HEK293 (cell line): Measurements from ENCODE around the gene ZNF688.

Experiments
- KLF16 ChIP-seq: fragments of 450-650 bp; formaldehyde crosslinking; IDR thresholded peaks from 2 replicates; pipeline ENCODE4 v1.5.1; 2017; ENCODE audit warnings: missing biosample characterization, missing genetic modification characterization
- KLF8 ChIP-seq: fragments of 450-650 bp; formaldehyde crosslinking; IDR thresholded peaks from 2 replicates; pipeline ENCODE4 v1.5.1; 2016; ENCODE audit warnings: missing biosample characterization, missing genetic modification characterization
- KLF9 ChIP-seq: fragments of 450-650 bp; formaldehyde crosslinking; IDR thresholded peaks from 2 replicates; pipeline ENCODE4 v1.5.1; 2016; ENCODE audit warnings: missing biosample characterization, missing genetic modification characterization, low read depth
- PRDM1 ChIP-seq: fragments of 450-650 bp; formaldehyde crosslinking; IDR thresholded peaks from 2 replicates; pipeline ENCODE4; 2016; ENCODE audit warnings: missing biosample characterization, missing genetic modification characterization
- PRDM4 ChIP-seq: fragments of 450-650 bp; formaldehyde crosslinking; IDR thresholded peaks from 2 replicates; pipeline ENCODE4 v1.5.1; 2017; ENCODE audit warnings: missing biosample characterization, missing genetic modification characterization
- TCF7L2 ChIP-seq: IDR thresholded peaks from 2 replicates; pipeline ENCODE4 v1.6.1; 2011; ENCODE audit warnings: low read depth, mild to moderate bottlenecking, inconsistent platforms, low read length, moderate library complexity, borderline replicate concordance
- WT1 ChIP-seq: fragments of 450-650 bp; formaldehyde crosslinking; IDR thresholded peaks from 2 replicates; pipeline ENCODE4 v1.5.1; 2016; ENCODE audit warnings: missing biosample characterization, missing genetic modification characterization
- ZFHX2 ChIP-seq: fragments of 450-650 bp; formaldehyde crosslinking; conservative IDR thresholded peaks from 2 replicates; pipeline ENCODE4 v1.5.1; 2016; ENCODE audit warnings: missing biosample characterization, missing genetic modification characterization
- ZNF157 ChIP-seq: fragments of 450-650 bp; formaldehyde crosslinking; IDR thresholded peaks from 2 replicates; pipeline ENCODE4 v1.5.1; 2016; ENCODE audit warnings: missing biosample characterization, missing genetic modification characterization
- ZNF19 ChIP-seq: fragments of 450-650 bp; formaldehyde crosslinking; IDR thresholded peaks from 2 replicates; pipeline ENCODE4; 2016; ENCODE audit warnings: missing biosample characterization, missing genetic modification characterization, low read depth
- ZNF239 ChIP-seq: fragments of 450-650 bp; formaldehyde crosslinking; IDR thresholded peaks from 2 replicates; pipeline ENCODE4 v1.5.1; 2016; ENCODE audit warnings: missing biosample characterization, missing genetic modification characterization
- ZNF24 ChIP-seq: fragments of 450-650 bp; formaldehyde crosslinking; IDR thresholded peaks from 2 replicates; pipeline ENCODE4 v1.5.1; 2016; ENCODE audit warnings: missing biosample characterization, missing genetic modification characterization
- ZNF302 ChIP-seq: fragments of 450-650 bp; formaldehyde crosslinking; IDR thresholded peaks from 2 replicates; pipeline ENCODE4 v1.5.1; 2016; ENCODE audit warnings: missing biosample characterization, missing genetic modification characterization, low read depth
- ZNF501 ChIP-seq: fragments of 450-650 bp; formaldehyde crosslinking; IDR thresholded peaks from 2 replicates; pipeline ENCODE4 v1.5.1; 2016; ENCODE audit warnings: missing biosample characterization, missing genetic modification characterization
- ZNF514 ChIP-seq: fragments of 450-650 bp; formaldehyde crosslinking; IDR thresholded peaks from 2 replicates; pipeline ENCODE4 v1.5.1; 2016; ENCODE audit warnings: missing biosample characterization, missing genetic modification characterization
- ZNF529 ChIP-seq: fragments of 450-650 bp; formaldehyde crosslinking; IDR thresholded peaks from 2 replicates; pipeline ENCODE4 v1.5.1; 2017; ENCODE audit warnings: missing genetic modification characterization, missing biosample characterization; ENCODE audit not compliant: insufficient replicate concordance
- ZNF571 ChIP-seq: fragments of 450-650 bp; formaldehyde crosslinking; IDR thresholded peaks from 2 replicates; pipeline ENCODE4 v1.5.0; 2017; ENCODE audit warnings: missing biosample characterization, missing genetic modification characterization
- ZNF596 ChIP-seq: fragments of 450-650 bp; IDR thresholded peaks from 2 replicates; pipeline ENCODE4 v1.5.0; 2018; ENCODE audit warnings: missing biosample characterization, mild to moderate bottlenecking, missing genetic modification characterization, moderate library complexity
- ZNF621 ChIP-seq: fragments of 450-650 bp; formaldehyde crosslinking; IDR thresholded peaks from 2 replicates; pipeline ENCODE4 v1.5.1; 2017; ENCODE audit warnings: missing biosample characterization, missing genetic modification characterization
- ZNF626 ChIP-seq: fragments of 450-650 bp; sonication (Bioruptor Pico); formaldehyde crosslinking; IDR thresholded peaks from 2 replicates; pipeline ENCODE4 v1.5.1; 2018; ENCODE audit warnings: missing biosample characterization, missing genetic modification characterization, inconsistent platforms
- ZNF629 ChIP-seq: fragments of 450-650 bp; formaldehyde crosslinking; IDR thresholded peaks from 2 replicates; pipeline ENCODE4 v1.5.1; 2017; ENCODE audit warnings: missing biosample characterization, missing genetic modification characterization
- ZNF639 ChIP-seq: fragments of 450-650 bp; formaldehyde crosslinking; IDR thresholded peaks from 2 replicates; pipeline ENCODE4 v1.5.1; 2016; ENCODE audit warnings: missing biosample characterization, missing genetic modification characterization
- ZNF645 ChIP-seq: fragments of 450-650 bp; formaldehyde crosslinking; IDR thresholded peaks from 2 replicates; pipeline ENCODE4; 2016; ENCODE audit warnings: missing biosample characterization, missing genetic modification characterization
- ZSCAN23 ChIP-seq: fragments of 450-650 bp; formaldehyde crosslinking; IDR thresholded peaks from 2 replicates; pipeline ENCODE4 v1.5.1; 2016; ENCODE audit warnings: missing biosample characterization, missing genetic modification characterization
- TF ChIP-seq, protein P1 (sequence below): fragments of 450-650 bp; formaldehyde crosslinking; IDR thresholded peaks from 2 replicates; pipeline ENCODE4 v1.5.1; 2016; ENCODE audit warnings: missing biosample characterization, missing genetic modification characterization
- TF ChIP-seq, protein P2 (sequence below): fragments of 450-650 bp; formaldehyde crosslinking; IDR thresholded peaks from 2 replicates; pipeline ENCODE4 v1.5.1; 2016; ENCODE audit warnings: missing biosample characterization, missing genetic modification characterization
- TF ChIP-seq, protein P3 (sequence below): sonication (generic); formaldehyde crosslinking; IDR thresholded peaks from 2 replicates; pipeline ENCODE4 v1.8.1; 2022; ENCODE audit warnings: mild to moderate bottlenecking, moderate library complexity, missing genetic modification reagents
- TF ChIP-seq, protein P4 (sequence below): fragments of 450-650 bp; IDR thresholded peaks from 2 replicates; pipeline ENCODE4 v1.5.1; 2018; ENCODE audit warnings: missing biosample characterization, missing genetic modification characterization

Gene ZNF688

GRCh38 chr16:30571445-30572322 lies at the start of gene ZNF688 (continued):
- peak; percentile 26; the same call in 1 of the 2 replicates for TF ChIP-seq KLF16
- no peak for TF ChIP-seq ZNF621
- 0 out of 2 replicates have a peak, but pooled peaks have one; percentile 3 for TF ChIP-seq PRDM4
- TF ChIP-seq ZNF19 (tag by site-specific recombination) = no peak
- no peak for TF ChIP-seq ZNF626 (tag by site-specific recombination)
- TF ChIP-seq, protein P1, sequence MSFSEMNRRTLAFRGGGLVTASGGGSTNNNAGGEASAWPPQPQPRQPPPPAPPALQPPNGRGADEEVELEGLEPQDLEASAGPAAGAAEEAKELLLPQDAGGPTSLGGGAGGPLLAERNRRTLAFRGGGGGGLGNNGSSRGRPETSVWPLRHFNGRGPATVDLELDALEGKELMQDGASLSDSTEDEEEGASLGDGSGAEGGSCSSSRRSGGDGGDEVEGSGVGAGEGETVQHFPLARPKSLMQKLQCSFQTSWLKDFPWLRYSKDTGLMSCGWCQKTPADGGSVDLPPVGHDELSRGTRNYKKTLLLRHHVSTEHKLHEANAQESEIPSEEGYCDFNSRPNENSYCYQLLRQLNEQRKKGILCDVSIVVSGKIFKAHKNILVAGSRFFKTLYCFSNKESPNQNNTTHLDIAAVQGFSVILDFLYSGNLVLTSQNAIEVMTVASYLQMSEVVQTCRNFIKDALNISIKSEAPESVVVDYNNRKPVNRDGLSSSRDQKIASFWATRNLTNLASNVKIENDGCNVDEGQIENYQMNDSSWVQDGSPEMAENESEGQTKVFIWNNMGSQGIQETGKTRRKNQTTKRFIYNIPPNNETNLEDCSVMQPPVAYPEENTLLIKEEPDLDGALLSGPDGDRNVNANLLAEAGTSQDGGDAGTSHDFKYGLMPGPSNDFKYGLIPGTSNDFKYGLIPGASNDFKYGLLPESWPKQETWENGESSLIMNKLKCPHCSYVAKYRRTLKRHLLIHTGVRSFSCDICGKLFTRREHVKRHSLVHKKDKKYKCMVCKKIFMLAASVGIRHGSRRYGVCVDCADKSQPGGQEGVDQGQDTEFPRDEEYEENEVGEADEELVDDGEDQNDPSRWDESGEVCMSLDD (tag by site-specific recombination) = no peak
- TF ChIP-seq, protein P2, sequence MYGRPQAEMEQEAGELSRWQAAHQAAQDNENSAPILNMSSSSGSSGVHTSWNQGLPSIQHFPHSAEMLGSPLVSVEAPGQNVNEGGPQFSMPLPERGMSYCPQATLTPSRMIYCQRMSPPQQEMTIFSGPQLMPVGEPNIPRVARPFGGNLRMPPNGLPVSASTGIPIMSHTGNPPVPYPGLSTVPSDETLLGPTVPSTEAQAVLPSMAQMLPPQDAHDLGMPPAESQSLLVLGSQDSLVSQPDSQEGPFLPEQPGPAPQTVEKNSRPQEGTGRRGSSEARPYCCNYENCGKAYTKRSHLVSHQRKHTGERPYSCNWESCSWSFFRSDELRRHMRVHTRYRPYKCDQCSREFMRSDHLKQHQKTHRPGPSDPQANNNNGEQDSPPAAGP = peak; percentile 37; the same call in 1 of the 2 replicates
- no peak for TF ChIP-seq ZNF302 (tag by site-specific recombination)
- no peak for TF ChIP-seq PRDM1 (tag by site-specific recombination)
- peak; percentile 65 for TF ChIP-seq ZNF639 (tag by site-specific recombination)
- TF ChIP-seq ZNF239 = no peak
- peak; percentile 52 for TF ChIP-seq ZNF501 (tag by site-specific recombination)
- peak; percentile 66 for TF ChIP-seq ZFHX2
- TF ChIP-seq WT1 (tag by site-specific recombination) = no peak
- no peak for TF ChIP-seq ZSCAN23
- TF ChIP-seq KLF8 = peak; percentile 78; the same call in 1 of the 2 replicates
- no peak for TF ChIP-seq ZNF514 (tag by site-specific recombination)
- TF ChIP-seq ZNF529 (tag by site-specific recombination) = no peak
- peak; percentile 81 for TF ChIP-seq KLF9
- TF ChIP-seq ZNF596 (tag by site-specific recombination) = 0 out of 2 replicates have a peak, but pooled peaks have one; percentile 41
- no peak for TF ChIP-seq ZNF157
- TF ChIP-seq, protein P3, sequence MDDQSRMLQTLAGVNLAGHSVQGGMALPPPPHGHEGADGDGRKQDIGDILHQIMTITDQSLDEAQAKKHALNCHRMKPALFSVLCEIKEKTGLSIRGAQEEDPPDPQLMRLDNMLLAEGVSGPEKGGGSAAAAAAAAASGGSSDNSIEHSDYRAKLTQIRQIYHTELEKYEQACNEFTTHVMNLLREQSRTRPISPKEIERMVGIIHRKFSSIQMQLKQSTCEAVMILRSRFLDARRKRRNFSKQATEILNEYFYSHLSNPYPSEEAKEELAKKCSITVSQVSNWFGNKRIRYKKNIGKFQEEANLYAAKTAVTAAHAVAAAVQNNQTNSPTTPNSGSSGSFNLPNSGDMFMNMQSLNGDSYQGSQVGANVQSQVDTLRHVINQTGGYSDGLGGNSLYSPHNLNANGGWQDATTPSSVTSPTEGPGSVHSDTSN (CRISPR knock-in tag) = no peak; the same call in 1 of the 2 replicates
- TF ChIP-seq ZNF629 (tag by site-specific recombination) = peak; percentile 75
- peak; percentile 81 for TF ChIP-seq ZNF24 (tag by site-specific recombination)
- TF ChIP-seq ZNF571 (tag by site-specific recombination) = no peak
- TF ChIP-seq TCF7L2 = peak; percentile 84
- TF ChIP-seq, protein P4, sequence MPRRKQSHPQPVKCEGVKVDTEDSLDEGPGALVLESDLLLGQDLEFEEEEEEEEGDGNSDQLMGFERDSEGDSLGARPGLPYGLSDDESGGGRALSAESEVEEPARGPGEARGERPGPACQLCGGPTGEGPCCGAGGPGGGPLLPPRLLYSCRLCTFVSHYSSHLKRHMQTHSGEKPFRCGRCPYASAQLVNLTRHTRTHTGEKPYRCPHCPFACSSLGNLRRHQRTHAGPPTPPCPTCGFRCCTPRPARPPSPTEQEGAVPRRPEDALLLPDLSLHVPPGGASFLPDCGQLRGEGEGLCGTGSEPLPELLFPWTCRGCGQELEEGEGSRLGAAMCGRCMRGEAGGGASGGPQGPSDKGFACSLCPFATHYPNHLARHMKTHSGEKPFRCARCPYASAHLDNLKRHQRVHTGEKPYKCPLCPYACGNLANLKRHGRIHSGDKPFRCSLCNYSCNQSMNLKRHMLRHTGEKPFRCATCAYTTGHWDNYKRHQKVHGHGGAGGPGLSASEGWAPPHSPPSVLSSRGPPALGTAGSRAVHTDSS (tag by site-specific recombination) = 0 out of 2 replicates have a peak, but pooled peaks have one; percentile 17
- TF ChIP-seq ZNF645 (tag by site-specific recombination) = no peak
